Gastroesophageal sphincter (tissue), 3 donors: ENCODE measurements around the gene VPS18.

ENCODE experiments used
- EP300 ChIP-seq: sonication (generic); formaldehyde crosslinking; IDR thresholded peaks from one replicate; pipeline ENCODE4 v1.6.1; 2017; ENCODE audit warnings: antibody characterized with exemption, mild to moderate bottlenecking
- POLR2A ChIP-seq, 2 donors: fragments of 450-650 bp; IDR thresholded peaks; one replicate each; pipeline ENCODE4 v1.6.1; 2017; ENCODE audit warnings: antibody characterized with exemption in 2 of 2, mild to moderate bottlenecking in 2 of 2, moderate library complexity in 1 of 2
- POLR2AphosphoS5 ChIP-seq: sonication (generic); formaldehyde crosslinking; IDR thresholded peaks from one replicate; pipeline ENCODE4 v1.6.1; 2017; ENCODE audit warnings: antibody characterized with exemption
- TF ChIP-seq, protein P1 (sequence below), 4 experiments: fragments of 200-600 bp in 2 of 4; fragments of 450-650 bp in 2 of 4; sonication (generic) in 1 of 4; IDR thresholded peaks; one replicate each; pipeline ENCODE4 v1.5.1; 2017 to 2019; ENCODE audit warnings: antibody characterized with exemption in 4 of 4, mild to moderate bottlenecking in 2 of 4, moderate library complexity in 2 of 4

DNA sequence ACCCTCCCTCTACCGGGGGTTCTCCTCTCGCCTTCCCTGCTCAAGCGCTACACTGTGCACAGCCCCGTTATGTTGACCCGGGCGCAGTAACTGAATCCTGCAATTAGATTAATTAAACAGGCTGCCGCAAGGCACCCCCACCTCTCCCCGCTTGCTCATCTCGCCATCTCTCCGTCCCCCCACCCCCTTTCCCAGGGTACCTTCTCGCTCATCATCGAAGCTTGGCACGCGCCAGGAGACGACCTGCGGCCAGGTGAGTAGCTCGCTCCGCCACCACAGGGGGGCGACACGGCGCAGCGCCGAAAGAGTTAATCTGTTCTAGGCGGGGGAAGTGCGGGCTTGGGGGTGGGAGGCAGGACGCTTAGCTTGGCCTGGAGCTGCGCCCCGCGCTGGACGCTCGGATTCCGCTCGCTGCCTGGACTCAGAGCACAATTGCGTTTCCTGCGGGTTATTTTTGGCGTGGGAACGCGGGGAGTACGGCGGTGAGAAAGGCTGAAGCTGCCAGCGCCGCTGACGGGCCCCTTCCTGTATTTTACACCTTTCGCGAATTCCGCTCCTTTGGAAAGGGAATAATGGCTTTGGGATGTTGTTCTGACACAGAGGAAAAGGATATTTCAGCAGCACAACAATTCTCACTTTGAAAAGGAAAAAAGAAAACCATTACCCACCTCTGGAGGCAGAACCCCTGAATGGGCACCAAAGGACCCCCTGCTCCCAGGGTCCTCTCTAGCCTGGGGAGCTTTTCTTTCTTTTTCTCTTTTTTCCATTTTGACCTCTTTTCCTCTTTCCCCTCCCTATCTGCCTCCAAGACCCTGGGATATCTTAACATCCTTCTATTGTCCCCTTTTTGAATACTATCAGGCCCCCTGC is 36.4 kb downstream of the VPS18 start:
- TF ChIP-seq, protein P1, sequence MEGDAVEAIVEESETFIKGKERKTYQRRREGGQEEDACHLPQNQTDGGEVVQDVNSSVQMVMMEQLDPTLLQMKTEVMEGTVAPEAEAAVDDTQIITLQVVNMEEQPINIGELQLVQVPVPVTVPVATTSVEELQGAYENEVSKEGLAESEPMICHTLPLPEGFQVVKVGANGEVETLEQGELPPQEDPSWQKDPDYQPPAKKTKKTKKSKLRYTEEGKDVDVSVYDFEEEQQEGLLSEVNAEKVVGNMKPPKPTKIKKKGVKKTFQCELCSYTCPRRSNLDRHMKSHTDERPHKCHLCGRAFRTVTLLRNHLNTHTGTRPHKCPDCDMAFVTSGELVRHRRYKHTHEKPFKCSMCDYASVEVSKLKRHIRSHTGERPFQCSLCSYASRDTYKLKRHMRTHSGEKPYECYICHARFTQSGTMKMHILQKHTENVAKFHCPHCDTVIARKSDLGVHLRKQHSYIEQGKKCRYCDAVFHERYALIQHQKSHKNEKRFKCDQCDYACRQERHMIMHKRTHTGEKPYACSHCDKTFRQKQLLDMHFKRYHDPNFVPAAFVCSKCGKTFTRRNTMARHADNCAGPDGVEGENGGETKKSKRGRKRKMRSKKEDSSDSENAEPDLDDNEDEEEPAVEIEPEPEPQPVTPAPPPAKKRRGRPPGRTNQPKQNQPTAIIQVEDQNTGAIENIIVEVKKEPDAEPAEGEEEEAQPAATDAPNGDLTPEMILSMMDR (IDR thresholded peaks at IDR 0.05): peak in 3 of 4 experiments; percentile 11 to 49 (median 26)
- no peak for TF ChIP-seq POLR2A (IDR thresholded peaks at IDR 0.05)
- no peak for TF ChIP-seq EP300
- TF ChIP-seq POLR2AphosphoS5: no peak
